Right forelimb (tissue), 1 donor: ENCODE results near the gene ACBD6.
"Not testable (repeated sequence)": the region's sequence is repeated elsewhere in the genome, so short reads cannot be mapped to it uniquely, and the experiment has no call there.

Source experiments
- DNase-seq: peaks from one replicate; pipeline ENCODE4 v3.0.0-alpha.2; 2018

The ACBD6 gene

GRCh38 chr1:180486092-180486491 is 16.3 kb downstream of the ACBD6 start:
- no peak for DNase-seq

DNA sequence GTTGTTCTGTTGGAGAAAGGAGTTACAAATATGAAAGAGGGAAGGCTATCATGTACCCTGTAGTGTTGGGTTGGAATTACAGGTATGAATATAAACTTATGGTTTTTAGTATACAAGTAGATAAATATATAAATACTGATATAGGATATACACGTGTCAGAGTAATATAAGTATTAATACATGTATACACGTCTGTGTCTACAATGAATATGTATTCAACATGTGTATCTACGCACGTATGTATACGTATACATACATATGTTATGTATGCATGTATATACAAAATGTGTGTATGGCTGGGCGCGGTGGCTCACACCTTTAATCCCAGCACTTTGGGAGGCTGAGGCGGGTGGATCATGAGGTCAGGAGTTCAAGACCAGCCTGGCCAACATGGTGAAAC is 17.9 kb downstream of the ACBD6 start:
- DNase-seq, result no peak

DNA sequence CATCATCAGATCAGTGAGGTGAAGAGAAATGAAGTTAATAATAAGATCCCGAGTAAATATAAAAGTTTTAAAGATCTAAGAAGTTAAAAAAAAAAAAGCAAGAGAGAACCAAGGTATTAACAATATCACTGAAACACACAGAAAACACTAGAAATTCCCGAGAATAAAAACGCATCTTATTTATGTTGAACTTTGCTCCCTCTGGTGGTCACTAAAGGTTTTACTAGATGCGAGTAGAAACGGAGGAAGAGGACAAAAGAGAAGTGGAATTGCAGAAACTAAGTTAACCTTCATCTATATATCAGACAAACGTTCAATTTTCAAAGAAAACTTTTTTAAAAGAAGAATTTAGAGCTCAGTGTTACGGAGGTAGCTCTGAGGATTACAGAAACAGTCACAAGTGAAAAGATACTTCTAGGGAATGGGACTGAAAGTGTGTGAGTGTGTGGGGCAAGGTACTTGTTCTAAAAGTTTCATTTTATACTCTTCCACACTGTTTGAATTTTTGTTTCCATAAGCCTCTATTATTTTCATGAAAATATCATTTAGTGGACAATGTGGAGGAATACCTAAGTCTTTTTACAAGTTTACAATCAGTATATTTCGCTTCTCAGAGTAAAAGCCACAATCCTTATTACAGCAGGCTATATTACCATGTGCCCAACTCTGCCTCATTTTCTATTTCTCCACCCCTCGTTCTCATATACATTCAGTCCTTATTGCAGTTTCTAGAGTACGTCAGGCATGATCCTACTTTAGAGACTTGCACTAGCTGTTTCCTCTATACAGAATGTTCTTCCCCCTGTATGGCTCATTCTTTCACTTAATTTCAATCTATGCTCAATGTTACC is 19.7 kb downstream of the ACBD6 start:
- DNase-seq, result no peak

DNA sequence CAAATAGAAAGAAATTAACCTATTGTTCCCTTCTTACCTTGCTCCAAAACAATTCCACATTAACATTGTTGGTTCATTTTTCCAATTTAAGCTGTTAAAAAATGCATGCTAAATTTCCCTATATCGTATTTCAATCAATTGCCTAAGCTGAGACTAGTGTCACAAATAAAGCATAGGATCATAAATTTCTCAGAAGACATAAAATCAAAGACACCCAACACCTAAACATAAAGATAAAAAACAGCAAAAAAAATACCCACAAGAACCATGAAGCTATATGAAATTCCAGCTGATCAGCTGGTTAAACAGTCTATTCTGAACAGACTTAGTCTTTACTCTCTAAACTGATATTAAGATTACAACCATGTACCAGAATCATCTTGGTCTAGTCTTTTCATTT is 32.3 kb downstream of the ACBD6 start:
- no peak for DNase-seq

DNA sequence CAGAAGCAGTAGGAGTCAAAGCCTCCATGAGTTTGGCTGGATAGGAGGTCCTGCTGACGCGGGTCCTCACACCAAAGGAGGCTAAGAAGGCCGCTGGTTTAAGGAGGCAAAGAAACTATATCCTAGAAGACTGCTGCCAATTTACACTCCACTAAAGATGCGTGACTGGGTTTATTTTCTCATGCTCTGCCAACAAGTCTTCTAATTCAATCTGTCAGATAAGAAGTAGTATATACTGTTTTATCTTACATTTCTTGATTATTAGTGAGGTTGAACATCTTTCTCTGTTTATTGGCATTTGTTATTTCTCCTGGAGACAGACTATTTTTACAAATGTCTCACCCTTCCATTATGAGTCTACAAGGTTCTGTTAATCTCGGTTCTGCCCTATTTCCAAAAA is 34.1 kb downstream of the ACBD6 start:
- DNase-seq, result no peak

- DNase-seq, result no peak
Measured at GRCh38 chr1:180462102-180462501, 40.3 kb downstream of the ACBD6 start.

GRCh38 chr1:180461682-180462081 is 40.7 kb downstream of the ACBD6 start:
- DNase-seq, result not testable (repeated sequence)

DNA sequence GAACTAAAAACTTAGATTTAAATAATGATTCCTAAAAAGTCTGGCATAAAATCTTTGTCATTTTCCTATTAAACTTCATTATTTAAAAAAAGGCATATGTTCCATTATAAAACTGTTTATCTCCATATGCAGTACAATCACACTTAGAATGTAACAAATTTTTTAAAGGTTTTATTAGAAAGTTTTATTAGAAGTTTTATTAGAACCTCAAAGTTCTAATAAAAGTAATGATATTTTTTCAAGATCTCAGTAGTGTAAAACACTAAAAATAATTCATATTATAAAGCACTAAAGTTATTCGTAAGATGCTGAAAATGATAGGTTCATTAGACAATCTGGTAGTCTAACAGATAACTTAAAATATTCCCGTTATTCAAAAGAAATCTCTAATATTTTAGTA is 43.6 kb downstream of the ACBD6 start:
- no peak for DNase-seq

GRCh38 chr1:180456191-180456590 is 46.2 kb downstream of the ACBD6 start:
- no peak for DNase-seq

DNA sequence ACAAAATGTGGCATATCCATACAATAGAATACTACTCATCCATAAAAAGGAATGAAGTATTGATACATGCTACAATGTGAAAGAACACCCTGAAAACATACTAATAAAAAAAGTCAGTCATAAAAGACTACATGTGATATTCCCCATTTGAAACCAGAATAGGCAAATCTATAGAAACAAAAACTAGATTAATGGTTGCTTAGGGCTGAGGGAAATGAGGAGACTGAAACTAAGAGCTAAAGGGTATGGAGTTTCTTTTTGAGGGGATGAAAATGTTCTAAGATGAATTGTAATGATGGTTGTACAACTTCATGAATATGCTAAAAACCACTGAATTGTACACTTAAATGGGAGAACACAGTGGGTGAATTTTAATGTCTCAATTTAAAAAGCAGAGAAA is 50.9 kb downstream of the ACBD6 start:
- no peak for DNase-seq

DNA sequence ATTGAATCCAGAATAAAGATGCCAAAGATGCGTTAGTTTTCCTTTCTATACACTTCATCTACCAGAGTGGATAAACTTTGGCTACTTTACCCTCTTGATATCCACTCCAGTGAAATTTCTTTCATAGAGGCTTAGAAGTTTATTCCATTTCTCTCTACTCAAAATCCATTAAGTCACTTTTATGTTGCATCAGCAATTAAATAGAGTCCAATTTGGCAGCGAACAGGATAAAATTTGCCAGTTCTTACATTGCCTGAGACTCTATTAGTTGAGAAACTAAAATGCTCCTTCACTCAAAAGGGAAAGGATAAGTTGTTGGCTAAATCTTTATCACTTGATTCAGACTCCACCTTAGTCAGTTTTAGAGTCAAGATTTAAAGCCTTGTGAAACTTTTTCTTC is 57.9 kb downstream of the ACBD6 start:
- DNase-seq, result no peak

DNA sequence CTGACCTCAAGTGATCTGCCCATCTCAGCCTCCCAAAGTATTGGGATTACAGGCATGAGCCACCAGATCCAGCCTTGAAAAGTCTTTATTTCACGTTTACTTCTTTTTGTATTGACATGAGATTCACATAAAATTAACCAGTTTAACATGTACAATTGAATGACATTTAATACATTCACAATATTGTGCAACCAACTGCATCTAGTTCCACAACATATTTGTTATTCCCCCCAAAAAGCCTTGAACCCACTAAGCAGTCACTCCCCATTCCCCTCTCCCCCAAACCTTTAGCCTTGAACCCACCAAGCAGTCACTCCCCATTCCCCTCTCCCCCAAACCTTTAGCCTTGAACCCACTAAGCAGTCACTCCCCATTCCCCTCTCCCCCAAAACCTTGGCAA is 62.0 kb downstream of the ACBD6 start:
- no peak for DNase-seq

- DNase-seq, result no peak
Measured at GRCh38 chr1:180435566-180435965, 66.8 kb downstream of the ACBD6 start.

GRCh38 chr1:180433873-180434272 is 68.5 kb downstream of the ACBD6 start:
- DNase-seq, result no peak

DNA sequence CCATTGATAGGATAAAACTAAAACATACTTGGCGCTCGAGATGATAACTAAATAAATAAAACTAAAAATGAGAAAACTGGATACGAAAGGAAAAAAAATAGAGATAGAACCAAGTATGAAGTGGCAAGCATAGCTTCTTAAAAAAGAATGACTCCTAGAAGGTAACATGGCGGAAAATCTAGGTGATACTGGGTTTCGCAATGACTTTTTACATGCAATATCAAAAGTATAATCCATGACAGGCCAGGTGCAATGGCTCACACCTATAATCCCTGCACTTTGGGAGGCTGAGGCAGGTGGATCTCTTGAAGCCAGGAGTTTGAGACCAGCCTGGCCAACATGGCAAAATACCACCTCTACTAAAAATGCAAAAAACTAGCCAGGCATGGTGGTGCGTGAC is 70.7 kb downstream of the ACBD6 start:
- DNase-seq, result no peak

GRCh38 chr1:180428782-180429695 is 73.3 kb downstream of the ACBD6 start:
- no peak for DNase-seq

DNA sequence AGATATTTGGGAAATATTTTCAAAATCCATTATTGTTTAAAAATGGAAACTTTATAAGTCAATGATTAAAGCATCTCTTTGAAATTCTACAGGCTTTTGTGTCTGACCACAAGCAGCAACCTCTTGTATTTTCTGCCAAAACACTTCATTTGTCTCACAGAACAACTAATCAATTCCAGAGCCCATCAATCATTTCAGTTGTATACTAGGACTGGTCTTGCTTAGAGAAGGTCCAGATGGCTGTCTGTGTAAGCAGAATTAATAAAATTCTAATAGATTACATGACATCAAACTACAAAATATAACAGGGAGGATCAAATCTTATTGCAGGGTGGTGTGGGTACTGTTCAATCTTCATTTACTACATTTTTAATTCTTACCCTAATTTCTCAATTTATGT is 76.4 kb downstream of the ACBD6 start:
- DNase-seq, result no peak

DNA sequence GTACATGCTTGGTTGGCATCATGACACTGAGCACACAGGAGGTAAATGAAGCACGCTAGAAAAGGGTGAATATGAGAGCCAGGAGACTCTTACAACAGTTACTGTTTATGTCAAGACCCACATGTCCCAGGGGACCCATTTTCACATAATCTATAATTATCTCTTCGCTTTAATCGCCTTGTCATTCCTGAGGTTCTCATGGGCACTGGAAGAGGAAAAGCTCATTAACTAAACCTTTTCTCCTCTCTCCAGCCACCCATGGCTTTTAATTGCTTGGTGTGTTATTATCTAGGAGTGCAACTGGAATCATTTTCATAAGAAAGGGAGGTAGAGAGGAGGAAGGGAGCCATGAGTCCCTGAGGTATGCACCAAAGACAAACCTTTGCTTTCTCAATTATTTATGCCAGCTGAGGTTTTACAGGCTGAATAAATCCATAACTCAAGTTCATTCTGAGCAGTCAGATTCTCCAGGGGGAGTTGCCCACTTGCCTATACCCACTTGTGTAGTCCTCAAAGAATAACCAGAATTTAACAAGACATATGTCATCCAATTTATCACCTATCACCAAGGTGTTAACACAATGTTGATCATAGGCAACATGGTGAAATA is 77.4 kb downstream of the ACBD6 start:
- no peak for DNase-seq

DNA sequence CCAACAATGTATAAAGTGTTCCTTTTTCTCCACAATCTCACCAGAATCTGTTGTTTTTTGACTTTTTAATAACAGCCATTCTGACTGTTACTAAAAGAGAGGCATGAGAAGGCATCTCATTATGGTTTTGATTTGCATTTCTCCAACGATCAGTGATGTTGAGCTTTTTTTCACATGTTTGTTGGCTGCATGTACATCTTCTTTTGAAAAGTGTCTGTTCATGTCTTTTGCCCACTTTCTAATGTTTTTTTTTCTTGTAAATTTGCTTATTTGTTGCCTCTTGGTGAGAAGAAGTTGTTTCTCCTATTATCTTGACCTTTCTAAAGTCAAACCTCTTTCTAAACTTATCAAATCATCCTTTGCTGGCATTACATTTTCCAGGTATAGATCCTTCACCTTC is 80.8 kb downstream of the ACBD6 start:
- DNase-seq, result no peak

DNA sequence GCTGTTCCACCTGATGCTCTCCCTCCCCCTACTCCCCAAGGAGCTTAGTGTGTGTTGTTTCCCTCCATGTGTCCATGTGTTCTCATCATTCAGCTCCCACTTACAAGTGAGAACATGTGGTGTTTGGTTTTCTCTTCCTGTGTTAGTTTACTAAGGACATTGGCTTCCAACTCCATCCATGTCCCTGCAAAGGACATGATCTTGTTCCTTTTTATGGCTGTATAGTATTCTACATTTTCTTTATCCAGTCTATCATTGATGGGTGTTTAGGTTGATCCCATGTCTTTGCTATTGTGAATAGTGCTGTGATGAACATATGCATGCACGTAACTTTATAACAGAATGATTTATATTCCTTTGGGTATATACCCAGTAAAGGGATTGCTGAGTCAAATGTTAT is 81.2 kb downstream of the ACBD6 start:
- DNase-seq, result not testable (repeated sequence)

GRCh38 chr1:180415985-180416633 is 86.3 kb downstream of the ACBD6 start:
- no peak for DNase-seq

GRCh38 chr1:180415236-180415848 is 87.0 kb downstream of the ACBD6 start:
- DNase-seq, result no peak

- DNase-seq, result no peak
Measured at GRCh38 chr1:180412583-180412982, 89.8 kb downstream of the ACBD6 start.
